WTC11 (cell line): ENCODE data around the gene CD22. TPM values are rescaled to one million over a fixed set of nuclear protein-coding genes. Genes with fewer than 3 reads are reported as not detected.

Experiments used
- ATAC-seq: fragments of 200-7000 bp; cut with Tn5 transposase; 2 replicates; pipeline ENCODE4 v1.10.0; 2021; ENCODE audit warnings: mild to moderate bottlenecking, moderate library complexity
- CTCF ChIA-PET: fragments of 300-600 bp; sonication (Branson Sonifier 250); formaldehyde crosslinking; loops from one replicate; lab custom pipeline; 2021; ENCODE audit warnings: antibody characterized with exemption; lab: Charles Lee
- POLR2A ChIA-PET: fragments of 350-600 bp; sonication (Branson Sonifier 250); formaldehyde crosslinking; loops from one replicate; lab custom pipeline; 2021; ENCODE audit warnings: antibody characterized with exemption; lab: Charles Lee
- DNase-seq: peaks from one replicate; pipeline ENCODE4 v3.0.0; 2021; ENCODE audit warnings: low spot score
- H3K27ac Mint-ChIP-seq: 2 replicates; pipeline ENCODE4 v1.8.0; 2021; ENCODE audit warnings: mixed read lengths
- H3K27me3 Mint-ChIP-seq: 2 replicates; pipeline ENCODE4 v1.8.0; 2021; ENCODE audit warnings: low read depth, mild to moderate bottlenecking, moderate library complexity, mixed read lengths
- H3K36me3 Mint-ChIP-seq: 2 replicates; pipeline ENCODE4 v1.8.0; 2021; ENCODE audit warnings: mixed read lengths
- H3K4me1 Mint-ChIP-seq: 2 replicates; pipeline ENCODE4 v1.8.0; 2022; ENCODE audit warnings: mixed read lengths
- H3K4me3 Mint-ChIP-seq: 2 replicates; pipeline ENCODE4 v1.8.0; 2021; ENCODE audit warnings: mild to moderate bottlenecking, moderate library complexity, mixed read lengths
- H3K9me3 Mint-ChIP-seq: 2 replicates; pipeline ENCODE4 v1.8.0; 2021; ENCODE audit warnings: mixed read lengths
- ATF3 ChIP-seq: sonication (generic); formaldehyde crosslinking; conservative IDR thresholded peaks from 2 replicates; pipeline ENCODE4 v1.8.1; 2022; ENCODE audit warnings: mild to moderate bottlenecking, missing genetic modification reagents
- ATF6 ChIP-seq: sonication (generic); formaldehyde crosslinking; IDR thresholded peaks from 2 replicates; pipeline ENCODE4 v1.8.1; 2023; ENCODE audit warnings: mild to moderate bottlenecking, missing genetic modification reagents
- CREB1 ChIP-seq: sonication (generic); formaldehyde crosslinking; IDR thresholded peaks from 2 replicates; pipeline ENCODE4 v1.8.0; 2023; ENCODE audit warnings: mild to moderate bottlenecking, missing genetic modification reagents
- ETV6 ChIP-seq: sonication (generic); formaldehyde crosslinking; IDR thresholded peaks from 2 replicates; pipeline ENCODE4 v1.8.1; 2022; ENCODE audit warnings: mild to moderate bottlenecking, missing genetic modification reagents
- FOXK1 ChIP-seq: sonication (generic); formaldehyde crosslinking; IDR thresholded peaks from 2 replicates; pipeline ENCODE4 v1.8.0; 2022; ENCODE audit warnings: mild to moderate bottlenecking, moderate library complexity, missing genetic modification reagents
- JUN ChIP-seq: sonication (generic); formaldehyde crosslinking; IDR thresholded peaks from 2 replicates; pipeline ENCODE4 v1.8.0; 2023; ENCODE audit warnings: mild to moderate bottlenecking, missing genetic modification reagents
- MXD4 ChIP-seq: fragments of 250-450 bp; sonication (Bioruptor Pico); IDR thresholded peaks from 2 replicates; pipeline ENCODE4 v1.8.0; 2021; ENCODE audit warnings: mild to moderate bottlenecking, moderate library complexity, borderline replicate concordance
- NFE2L1 ChIP-seq: sonication (generic); formaldehyde crosslinking; IDR thresholded peaks from 2 replicates; pipeline ENCODE4 v1.8.1; 2023; ENCODE audit warnings: missing genetic modification reagents
- NR2C2 ChIP-seq: sonication (generic); formaldehyde crosslinking; IDR thresholded peaks from 2 replicates; pipeline ENCODE4 v1.8.0; 2022; ENCODE audit warnings: mild to moderate bottlenecking, missing genetic modification reagents
- PRDM15 ChIP-seq: sonication (generic); formaldehyde crosslinking; IDR thresholded peaks from 2 replicates; pipeline ENCODE4 v1.8.0; 2022; ENCODE audit warnings: missing genetic modification reagents
- PRRX2 ChIP-seq: fragments of 250-450 bp; sonication (Bioruptor Pico); IDR thresholded peaks from 2 replicates; pipeline ENCODE4 v1.8.0; 2021; ENCODE audit warnings: mild to moderate bottlenecking
- RELA ChIP-seq: sonication (generic); formaldehyde crosslinking; IDR thresholded peaks from 2 replicates; pipeline ENCODE4 v1.8.1; 2022; ENCODE audit warnings: missing genetic modification reagents, mild to moderate bottlenecking, borderline replicate concordance
- SOX15 ChIP-seq: fragments of 250-450 bp; sonication (Bioruptor Pico); IDR thresholded peaks from 2 replicates; pipeline ENCODE4 v1.9.0; 2021; ENCODE audit warnings: mild to moderate bottlenecking
- TCF7 ChIP-seq: sonication (generic); formaldehyde crosslinking; IDR thresholded peaks from 2 replicates; pipeline ENCODE4 v1.8.0; 2022; ENCODE audit warnings: mild to moderate bottlenecking, low read depth, missing genetic modification reagents, moderate library complexity
- ZNF121 ChIP-seq: sonication (generic); formaldehyde crosslinking; IDR thresholded peaks from 2 replicates; pipeline ENCODE4 v1.8.0; 2023; ENCODE audit warnings: missing genetic modification reagents
- ZNF232 ChIP-seq: sonication (generic); formaldehyde crosslinking; IDR thresholded peaks from 2 replicates; pipeline ENCODE4 v1.8.0; 2022; ENCODE audit warnings: mild to moderate bottlenecking, missing genetic modification reagents
- ZNF263 ChIP-seq: sonication (generic); formaldehyde crosslinking; IDR thresholded peaks from 2 replicates; pipeline ENCODE4 v1.8.1; 2022; ENCODE audit warnings: low read depth, mild to moderate bottlenecking, moderate library complexity, missing genetic modification reagents
- ZNF317 ChIP-seq: sonication (generic); formaldehyde crosslinking; IDR thresholded peaks from 2 replicates; pipeline ENCODE4 v1.8.1; 2023; ENCODE audit warnings: low read depth, mild to moderate bottlenecking, moderate library complexity, missing genetic modification reagents, borderline replicate concordance
- ZNF425 ChIP-seq: fragments of 250-450 bp; sonication (Bioruptor Pico); conservative IDR thresholded peaks from 2 replicates; pipeline ENCODE4 v1.9.0; 2021; ENCODE audit warnings: mild to moderate bottlenecking
- ZNF512 ChIP-seq: sonication (generic); formaldehyde crosslinking; IDR thresholded peaks from 2 replicates; pipeline ENCODE4 v1.8.1; 2022; ENCODE audit warnings: missing genetic modification reagents, borderline replicate concordance
- ZSCAN18 ChIP-seq: fragments of 250-450 bp; sonication (Bioruptor Pico); IDR thresholded peaks from 2 replicates; pipeline ENCODE4 v2.1.2; 2022; ENCODE audit warnings: mild to moderate bottlenecking, moderate library complexity
- total RNA-seq: library from RNA; stranded (reverse); gene quantifications from 3 replicates; pipeline ENCODE4 v1.2.3, GENCODE V29; 2021

The CD22 gene
- total RNA-seq, 1 experiment from 2014 or later, result 0.28 TPM

- H3K4me3 Mint-ChIP-seq, result no peak overlapping the region
- peaks cover 11% of the 10 kb centered on the region for H3K4me1 Mint-ChIP-seq
- no peaks in the 10 kb centered on the region for H3K36me3 Mint-ChIP-seq
- ATAC-seq, result no peak
- ChIA-PET CTCF (no interaction called here), POLR2A (no interaction called here)
- no peak for TF ChIP-seq ZNF317 (CRISPR knock-in tag)
- no peak for TF ChIP-seq ZNF425
- TF ChIP-seq NR2C2, result no peak
- TF ChIP-seq TCF7 (CRISPR knock-in tag), result no peak
- no peak for TF ChIP-seq ZNF121 (CRISPR knock-in tag)
- TF ChIP-seq JUN (CRISPR knock-in tag), result no peak
- TF ChIP-seq CREB1 (CRISPR knock-in tag), result no peak
- TF ChIP-seq ATF6 (CRISPR knock-in tag), result no peak
- no peak overlapping the region for H3K27ac Mint-ChIP-seq
- no peak for DNase-seq
- H3K9me3 Mint-ChIP-seq, result no peaks in the 10 kb centered on the region; the same call in 1 of the 2 replicates
- H3K27me3 Mint-ChIP-seq, result no peaks in the 10 kb centered on the region; the same call in 1 of the 2 replicates
Measured at GRCh38 chr19:35297922-35298321, 31.1 kb upstream of the CD22 start.

GRCh38 chr19:35298561-35298972, 30.4 kb upstream of the CD22 start:
- H3K27ac Mint-ChIP-seq, result no peak overlapping the region
- ATAC-seq, result no peak
- peaks cover 8% of the 10 kb centered on the region for H3K4me1 Mint-ChIP-seq

GRCh38 chr19:35299523-35300338, 29.3 kb upstream of the CD22 start:
- ChIA-PET POLR2A (no interaction called here), CTCF (interaction anchor here (1.0 kb wide), 1 partner anchor 195 kb away, joined by 3 read pairs; no protein-coding TSS in a partner anchor)
- DNase-seq (peak; percentile 74), ATAC-seq (peak; percentile 77)
- no peak overlapping the region for H3K27ac Mint-ChIP-seq
- no peak overlapping the region for H3K4me3 Mint-ChIP-seq
- peaks cover 2% of the 10 kb centered on the region; the same call in 1 of the 2 replicates for H3K4me1 Mint-ChIP-seq
- H3K9me3 Mint-ChIP-seq, result no peaks in the 10 kb centered on the region; the same call in 1 of the 2 replicates
- no peaks in the 10 kb centered on the region; the same call in 1 of the 2 replicates for H3K27me3 Mint-ChIP-seq
- no peaks in the 10 kb centered on the region for H3K36me3 Mint-ChIP-seq
- no peak for TF ChIP-seq FOXK1
- no peak for TF ChIP-seq ZNF232 (CRISPR knock-in tag)
- TF ChIP-seq SOX15 (CRISPR knock-in tag), result no peak
- no peak for TF ChIP-seq ZNF512 (CRISPR knock-in tag)
- no peak for TF ChIP-seq PRDM15
- TF ChIP-seq ZSCAN18, result no peak
- no peak for TF ChIP-seq PRRX2 (CRISPR knock-in tag)
- TF ChIP-seq RELA (CRISPR knock-in tag), result no peak

More at GRCh38 chr19:35298561-35298972, 30.4 kb upstream of the CD22 start:
- no peaks in the 10 kb centered on the region; the same call in 1 of the 2 replicates for H3K9me3 Mint-ChIP-seq
- CTCF ChIA-PET, result no interaction called here
- H3K27me3 Mint-ChIP-seq, result no peaks in the 10 kb centered on the region; the same call in 1 of the 2 replicates
- no peak for DNase-seq
- H3K36me3 Mint-ChIP-seq, result no peaks in the 10 kb centered on the region
- TF ChIP-seq NFE2L1 (CRISPR knock-in tag), result no peak
- TF ChIP-seq ZNF263 (CRISPR knock-in tag), result no peak
- TF ChIP-seq ETV6 (CRISPR knock-in tag), result no peak
- TF ChIP-seq ATF3 (CRISPR knock-in tag), result no peak
- no peak for TF ChIP-seq FOXK1
- TF ChIP-seq MXD4, result no peak
- H3K4me3 Mint-ChIP-seq, result no peak overlapping the region
- POLR2A ChIA-PET, result no interaction called here
